ENCODE measurements around the gene FOXP1. TPM values are rescaled to one million over a fixed set of nuclear protein-coding genes. Genes with fewer than 3 reads are reported as not detected.

The FOXP1 gene
- total and polyA plus RNA-seq, 2 of the 13 experiments (the other 11 are each of a cell fraction or from before 2014, with no cell fraction given), result 40.4 to 59.0 TPM

- peak; percentile 69 for TF ChIP-seq ARID5B (CRISPR knock-in tag; IDR thresholded peaks at IDR 0.05)
- no peak for TF ChIP-seq JUNB (CRISPR knock-in tag; IDR thresholded peaks at IDR 0.05; ENCODE audit: borderline replicate concordance)
- TF ChIP-seq ZNF766 (CRISPR knock-in tag; IDR thresholded peaks at IDR 0.05; ENCODE audit: borderline replicate concordance), result no peak
- TF ChIP-seq ATF5 (CRISPR knock-in tag; IDR thresholded peaks at IDR 0.05; ENCODE audit: low read depth), result no peak
- no peak for TF ChIP-seq KLF9 (CRISPR knock-in tag; IDR thresholded peaks at IDR 0.05; ENCODE audit: low read depth)
- no peak for TF ChIP-seq CHD4 (IDR thresholded peaks at IDR 0.05; ENCODE audit: borderline replicate concordance, low read length)
- peak; percentile 89 for TF ChIP-seq FOXA1 (IDR thresholded peaks at IDR 0.05)
- TF ChIP-seq FOXA1 (CRISPR knock-in tag; IDR thresholded peaks at IDR 0.05), result 0 out of 2 replicates have a peak, but pooled peaks have one; percentile 22
- TF ChIP-seq ZNF18 (CRISPR knock-in tag; IDR thresholded peaks at IDR 0.05; ENCODE audit: insufficient replicate concordance), result no peak
- TF ChIP-seq ZNF224 (CRISPR knock-in tag; IDR thresholded peaks at IDR 0.05), result no peak
- TF ChIP-seq ZNF737 (CRISPR knock-in tag; IDR thresholded peaks at IDR 0.05; ENCODE audit: borderline replicate concordance), result no peak
- TF ChIP-seq EP300 (IDR thresholded peaks at IDR 0.05; ENCODE audit: low read depth in 2 of 2, low read length in 2 of 2), result peak in 1 of 2 experiments; percentile 32; a peak in 1 of 4 replicates
- TF ChIP-seq EP300 (CRISPR knock-in tag; IDR thresholded peaks at IDR 0.05; ENCODE audit: borderline replicate concordance), result no peak
- TF ChIP-seq ZNF326 (CRISPR knock-in tag; IDR thresholded peaks at IDR 0.05; ENCODE audit: borderline replicate concordance), result no peak
- no peak for TF ChIP-seq ZNF574 (CRISPR knock-in tag; IDR thresholded peaks at IDR 0.05)
- TF ChIP-seq TFDP2 (CRISPR knock-in tag; IDR thresholded peaks at IDR 0.05), result no peak
- TF ChIP-seq ZBTB33 (CRISPR knock-in tag; IDR thresholded peaks at IDR 0.05), result no peak
- TF ChIP-seq ZSCAN25 (CRISPR knock-in tag; IDR thresholded peaks at IDR 0.05), result no peak
Measured at GRCh38 chr3:71545330-71545729, 38.2 kb downstream of the FOXP1 start (continued).
